GM12892 (cell line): ENCODE measurements around the gene TMEM79.
"Not testable (repeated sequence)": the region's sequence is repeated elsewhere in the genome, so short reads cannot be mapped to it uniquely, and the experiment has no call there.

ENCODE experiments used
- DNase-seq: peaks from one replicate; pipeline ENCODE4 v3.0.0; 2011; ENCODE audit not compliant: insufficient read length
- FAIRE-seq: peaks from 2 replicates; lab custom pipeline; 2011; peaks lifted over from hg19 to GRCh38; lab: Jason Lieb, UNC
- POLR2A ChIP-seq: IDR thresholded peaks from 2 replicates; pipeline ENCODE4 v1.6.1; 2011; ENCODE audit warnings: low read depth, low read length, control low read depth
- POLR2AphosphoS5 ChIP-seq: IDR thresholded peaks from 2 replicates; pipeline ENCODE4 v1.6.1; 2011; ENCODE audit warnings: low read depth, low read length, control low read depth
- TAF1 ChIP-seq: IDR thresholded peaks from 2 replicates; pipeline ENCODE4 v1.6.1; 2011; ENCODE audit warnings: low read depth, mild to moderate bottlenecking, control low read depth, low read length, borderline replicate concordance

Gene TMEM79

GRCh38 chr1:156320560-156320959, 36.4 kb downstream of the TMEM79 start:
- no peak for FAIRE-seq
- TF ChIP-seq POLR2A (no peak), POLR2AphosphoS5 (no peak), TAF1 (no peak)
- DNase-seq, result no peak

- FAIRE-seq, DNase-seq: not testable (repeated sequence)
These were observed 39.1 kb downstream of the TMEM79 start for GRCh38 chr1:156323179-156323578.

GRCh38 chr1:156336242-156336641, 52.1 kb downstream of the TMEM79 start:
- no peak for DNase-seq
- no peak for FAIRE-seq
- TF ChIP-seq POLR2A (no peak), POLR2AphosphoS5 (no peak), TAF1 (no peak)

- no peak for TF ChIP-seq POLR2A
- no peak for TF ChIP-seq TAF1
- no peak for TF ChIP-seq POLR2AphosphoS5
- FAIRE-seq (no peak), DNase-seq (no peak)
These were observed 53.1 kb downstream of the TMEM79 start for GRCh38 chr1:156337052-156337887.

GRCh38 chr1:156337888-156338179, 53.7 kb downstream of the TMEM79 start:
- DNase-seq, result no peak
- TF ChIP-seq POLR2A, result no peak
- no peak for TF ChIP-seq POLR2AphosphoS5
- no peak for TF ChIP-seq TAF1
- no peak for FAIRE-seq

GRCh38 chr1:156338180-156338976, 54.3 kb downstream of the TMEM79 start, which contains the start of the genes CCT3 and TSACC:
TSS of gene CCT3 (minus strand) at chr1:156338292. CDS start at chr1:156338184, 108 bp downstream.
TSS of gene TSACC (plus strand) at chr1:156338526. CDS start at chr1:156339758, 1,232 bp downstream.
- TF ChIP-seq TAF1 (peak; percentile 88), POLR2AphosphoS5 (peak; percentile 96), POLR2A (peak; percentile 94)
- peak; percentile 91 for DNase-seq
- peak; percentile 99 for FAIRE-seq
